Activated B cell treated with CpG ODN at 0.5 μM for 24 hours (primary cell): ENCODE data around the gene APH1B. TPM values are rescaled to one million over a fixed set of nuclear protein-coding genes. Genes with fewer than 3 reads are reported as not detected.

ENCODE experiments used
- ATAC-seq: fragments of 200-7000 bp; cut with Tn5 transposase; one replicate; pipeline ENCODE4 v1.10.0; 2021; ENCODE audit warnings: low read depth, mild to moderate bottlenecking, moderate library complexity
- CTCF ChIA-PET: fragments of 350-600 bp; sonication (Branson Sonifier 250); formaldehyde crosslinking; loops from one replicate; lab custom pipeline; 2021; ENCODE audit warnings: antibody characterized with exemption; lab: Charles Lee
- POLR2A ChIA-PET: fragments of 350-600 bp; sonication (Branson Sonifier 250); formaldehyde crosslinking; loops from one replicate; lab custom pipeline; 2021; ENCODE audit warnings: antibody characterized with exemption; lab: Charles Lee
- DNase-seq: peaks from one replicate; pipeline ENCODE4 v3.0.0; 2022
- H3K27ac Mint-ChIP-seq: one replicate; pipeline ENCODE4 v1.8.0; 2020; ENCODE audit warnings: mixed read lengths
- H3K27me3 Mint-ChIP-seq: one replicate; pipeline ENCODE4 v1.8.0; 2021; ENCODE audit warnings: mixed read lengths
- H3K36me3 Mint-ChIP-seq: one replicate; pipeline ENCODE4 v1.8.0; 2021; ENCODE audit warnings: low read depth, mixed read lengths
- H3K4me1 Mint-ChIP-seq: one replicate; pipeline ENCODE4 v1.8.0; 2021; ENCODE audit warnings: mixed read lengths
- H3K4me3 Mint-ChIP-seq: one replicate; pipeline ENCODE4 v1.8.0; 2020; ENCODE audit warnings: mild to moderate bottlenecking, mixed read lengths
- H3K9me3 Mint-ChIP-seq: one replicate; pipeline ENCODE4 v1.8.0; 2020; ENCODE audit warnings: mixed read lengths
- CTCF ChIP-seq: fragments of 200-600 bp; IDR thresholded peaks from one replicate; pipeline ENCODE4 v1.8.0; 2022; ENCODE audit warnings: antibody characterized with exemption, mild to moderate bottlenecking
- intact Hi-C: fragments of 100-400 bp; cut with micrococcal nuclease; formaldehyde crosslinking; loops from one replicate; pipeline ENCODE4 v1.15.1; 2024
- total RNA-seq: library from RNA; stranded (reverse); gene quantifications from 2 replicates; pipeline ENCODE4 v1.2.3, GENCODE V29; 2022

Gene APH1B
- total RNA-seq, 1 donor from 2014 or later: 22.1 TPM

DNA sequence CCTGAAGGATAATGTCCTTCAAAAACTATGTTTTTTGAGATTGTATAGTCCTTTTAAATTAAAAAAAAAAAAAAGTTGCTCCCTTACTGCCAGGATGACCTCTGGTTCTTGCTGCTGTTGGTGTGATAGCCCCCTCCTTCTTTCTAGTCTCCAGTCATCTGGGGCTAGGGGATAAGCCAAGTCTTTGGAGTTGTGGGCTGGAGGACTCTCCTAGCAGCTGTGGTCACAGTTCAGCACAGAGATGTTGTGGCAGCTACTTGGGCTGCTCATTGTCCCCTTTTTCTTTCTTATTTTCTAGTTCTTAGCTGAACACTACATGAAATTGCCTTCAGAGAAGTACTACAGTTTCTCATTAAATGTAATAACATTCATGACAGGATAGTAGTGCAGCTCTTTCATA lies 39.2 kb upstream of the APH1B start:
- intact Hi-C loops: no loop called here
- TF ChIP-seq CTCF: no peak
- POLR2A ChIA-PET: interaction anchor here (0.6 to 1.0 kb wide), 2 partner anchors 11 to 51 kb away, joined by 3 to 4 read pairs; no protein-coding TSS in a partner anchor
- DNase-seq: no peak
- no peaks in the 10 kb centered on the region for H3K9me3 Mint-ChIP-seq
- H3K27me3 Mint-ChIP-seq: no peaks in the 10 kb centered on the region
- no peak for ATAC-seq
- peaks cover 60% of the 10 kb centered on the region for H3K4me1 Mint-ChIP-seq
- no peak overlapping the region for H3K27ac Mint-ChIP-seq
- H3K36me3 Mint-ChIP-seq: peaks cover 34% of the 10 kb centered on the region
- CTCF ChIA-PET: interaction anchor here (1.8 kb wide), 1 partner anchor 10 kb away, joined by 4 read pairs; no protein-coding TSS in a partner anchor
- H3K4me3 Mint-ChIP-seq: no peak overlapping the region

GRCh38 chr15:63238796-63239195 lies 38.6 kb upstream of the APH1B start:
- Mint-ChIP-seq H3K27ac (no peak overlapping the region), H3K36me3 (peaks cover 41% of the 10 kb centered on the region), H3K4me1 (peaks cover 60% of the 10 kb centered on the region), H3K9me3 (peaks cover 4% of the 10 kb centered on the region), H3K4me3 (no peak overlapping the region), H3K27me3 (no peaks in the 10 kb centered on the region)
- TF ChIP-seq CTCF: no peak
- DNase-seq (no peak), ATAC-seq (no peak)
- ChIA-PET CTCF (no interaction called here), POLR2A (interaction anchor here (0.6 to 1.0 kb wide), 5 partner anchors 12 to 412 kb away, joined by 3 to 6 read pairs (median 4); no protein-coding TSS in a partner anchor)
- intact Hi-C loops: no loop called here

DNA sequence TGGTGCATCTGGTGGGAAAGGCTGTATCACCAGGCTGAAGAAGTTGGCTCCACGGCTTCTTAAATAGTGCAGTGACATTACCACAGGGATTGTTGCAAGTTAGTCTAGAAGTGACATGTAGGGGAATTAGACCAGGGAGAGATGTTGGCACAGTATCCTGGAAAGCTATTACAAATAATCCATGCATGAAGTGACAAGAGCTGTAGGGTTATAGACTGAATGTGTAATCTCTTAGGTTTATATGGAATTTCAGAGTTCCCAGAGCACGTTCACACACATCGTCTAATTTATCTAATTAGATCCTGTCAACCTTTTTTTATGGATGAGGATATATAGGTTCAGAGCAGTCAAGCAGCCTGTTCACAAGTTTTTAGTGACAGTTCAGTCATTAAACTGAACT lies 37.3 kb upstream of the APH1B start:
- Mint-ChIP-seq H3K27me3 (no peaks in the 10 kb centered on the region), H3K4me1 (peaks cover 61% of the 10 kb centered on the region), H3K36me3 (peaks cover 41% of the 10 kb centered on the region), H3K4me3 (no peak overlapping the region), H3K9me3 (peaks cover 4% of the 10 kb centered on the region), H3K27ac (no peak overlapping the region)
- ChIA-PET POLR2A (no interaction called here), CTCF (no interaction called here)
- intact Hi-C loops: loop anchor here (5.0 kb wide), 1 partner anchor 37 kb away; the partner anchor contains the start of gene APH1B
- DNase-seq (no peak), ATAC-seq (no peak)
- TF ChIP-seq CTCF: no peak

DNA sequence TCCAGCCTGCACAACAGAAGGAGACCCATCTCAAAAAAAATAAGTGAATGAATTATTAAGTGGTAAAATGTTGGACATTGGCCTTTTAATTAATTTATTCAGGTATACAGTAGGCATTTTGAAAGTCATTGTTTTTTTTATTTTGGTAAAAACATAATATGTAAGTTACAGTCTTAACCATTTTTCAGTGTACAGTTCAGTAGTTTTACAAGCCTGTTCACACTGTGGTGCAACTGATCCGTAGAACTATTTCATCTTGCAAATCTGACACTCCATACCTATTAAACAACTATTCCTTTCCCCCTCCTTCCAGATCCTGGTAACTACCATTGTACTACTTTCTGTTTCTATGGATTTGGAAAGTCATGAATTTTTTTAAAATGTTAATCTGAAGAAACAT lies 36.1 kb upstream of the APH1B start:
- CTCF ChIA-PET: no interaction called here
- H3K27ac Mint-ChIP-seq: no peak overlapping the region
- ATAC-seq (no peak), DNase-seq (no peak)
- intact Hi-C loops: loop anchor here (5.0 kb wide), 1 partner anchor 36 kb away; the partner anchor contains the start of gene APH1B
- POLR2A ChIA-PET: interaction anchor here (0.7 kb wide), 1 partner anchor 13 kb away, joined by 6 read pairs; no protein-coding TSS in a partner anchor
- H3K36me3 Mint-ChIP-seq: peaks cover 47% of the 10 kb centered on the region
- H3K27me3 Mint-ChIP-seq: no peaks in the 10 kb centered on the region
- no peak overlapping the region for H3K4me3 Mint-ChIP-seq
- peaks cover 4% of the 10 kb centered on the region for H3K9me3 Mint-ChIP-seq
- TF ChIP-seq CTCF: no peak
- H3K4me1 Mint-ChIP-seq: peaks cover 57% of the 10 kb centered on the region

DNA sequence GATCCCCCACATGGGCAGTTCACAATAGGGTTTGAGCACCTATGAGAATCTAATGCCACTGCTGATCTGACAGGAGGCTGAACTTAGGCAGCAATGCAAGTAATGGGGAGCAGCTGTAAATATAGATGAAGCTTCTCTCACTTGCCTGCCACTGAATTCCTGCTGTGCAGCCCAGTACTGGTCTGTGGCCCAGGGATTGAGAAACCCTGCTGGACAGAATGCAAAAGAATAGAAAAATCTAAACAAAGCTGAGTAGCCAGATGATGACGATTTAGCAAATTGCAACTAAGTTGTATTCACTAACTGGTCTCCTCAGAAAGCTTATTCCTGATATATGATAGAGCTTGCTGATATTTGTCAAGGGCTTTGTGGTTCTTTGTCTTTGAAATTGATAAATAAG lies 34.3 kb upstream of the APH1B start:
- ATAC-seq (no peak), DNase-seq (no peak)
- CTCF ChIA-PET: no interaction called here
- no peak for TF ChIP-seq CTCF
- intact Hi-C loops: loop anchor here (5.0 kb wide), 1 partner anchor 34 kb away; the partner anchor contains the start of gene APH1B
- Mint-ChIP-seq H3K4me1 (peaks cover 43% of the 10 kb centered on the region), H3K36me3 (peaks cover 56% of the 10 kb centered on the region), H3K4me3 (no peak overlapping the region), H3K27me3 (no peaks in the 10 kb centered on the region), H3K27ac (peak overlapping the region; percentile 59), H3K9me3 (peaks cover 4% of the 10 kb centered on the region)
- POLR2A ChIA-PET: interaction anchor here (2.8 kb wide), 1 partner anchor 86 kb away, joined by 8 read pairs; the partner anchor contains the start of gene RPS27L
